ENCODE data around the gene RBM7.

RBM7 gene

GRCh38 chr11:114366331-114367243 lies 33.9 kb upstream of the RBM7 start:
- DNase-seq (ENCODE audit: low read depth) = peak; percentile 18
- TF ChIP-seq CTCF (IDR thresholded peaks at IDR 0.05; ENCODE audit: insufficient read depth, low read depth, low read length, missing control alignments) = no peak
- no peak overlapping the region for H3K4me3 ChIP-seq (ENCODE audit: low read length)

GRCh38 chr11:114367244-114367957 lies 33.1 kb upstream of the RBM7 start:
- H3K4me3 ChIP-seq (ENCODE audit: low read length) = no peak overlapping the region
- DNase-seq (ENCODE audit: low read depth) = no peak
- no peak for TF ChIP-seq CTCF (IDR thresholded peaks at IDR 0.05; ENCODE audit: insufficient read depth, low read depth, low read length, missing control alignments)

- TF ChIP-seq CTCF (IDR thresholded peaks at IDR 0.05; ENCODE audit: insufficient read depth, low read depth, low read length, missing control alignments) = no peak
- peak; percentile 60 for DNase-seq (ENCODE audit: low read depth)
Observed at GRCh38 chr11:114368918-114369680, 31.4 kb upstream of the RBM7 start.

GRCh38 chr11:114375052-114375451 lies 25.4 kb upstream of the RBM7 start:
- no peak for TF ChIP-seq CTCF (IDR thresholded peaks at IDR 0.05; ENCODE audit: insufficient read depth, low read depth, low read length, missing control alignments)
- H3K4me3 ChIP-seq (ENCODE audit: low read length) = no peak overlapping the region
- DNase-seq (ENCODE audit: low read depth) = no peak

More at GRCh38 chr11:114368918-114369680, 31.4 kb upstream of the RBM7 start:
- no peak overlapping the region for H3K4me3 ChIP-seq (ENCODE audit: low read length)

GRCh38 chr11:114377612-114378267 lies 22.7 kb upstream of the RBM7 start:
- no peak for DNase-seq (ENCODE audit: low read depth)
- no peak overlapping the region for H3K4me3 ChIP-seq (ENCODE audit: low read length)

More at GRCh38 chr11:114377612-114378267, 22.7 kb upstream of the RBM7 start:
- TF ChIP-seq CTCF (IDR thresholded peaks at IDR 0.05; ENCODE audit: insufficient read depth, low read depth, low read length, missing control alignments) = no peak

Measured in epithelial cell of esophagus (primary cell).